Gastrocnemius medialis (tissue), 4 donors: Measurements from ENCODE around the gene AMT.

Source experiments
- POLR2A ChIP-seq, 2 donors: fragments of 450-650 bp; IDR thresholded peaks; one replicate each; pipeline ENCODE4 v1.6.1; 2017; ENCODE audit warnings: antibody characterized with exemption in 2 of 2, mild to moderate bottlenecking in 2 of 2, moderate library complexity in 2 of 2
- TF ChIP-seq, protein P1 (sequence below), 5 experiments: fragments of 450-650 bp in 3 of 5; fragments of 200-600 bp in 2 of 5; sonication (generic) in 2 of 5; IDR thresholded peaks in 4 of 5; conservative IDR thresholded peaks in 1 of 5; 1 replicate in 4 of 5; 2 replicates in 1 of 5; pipeline ENCODE4 v1.5.1; 2016 to 2019; ENCODE audit warnings: antibody characterized with exemption in 5 of 5, mild to moderate bottlenecking in 3 of 5, moderate library complexity in 3 of 5

GRCh38 chr3:49411535-49411967 is 10.7 kb downstream of the AMT start:
- TF ChIP-seq, protein P1, sequence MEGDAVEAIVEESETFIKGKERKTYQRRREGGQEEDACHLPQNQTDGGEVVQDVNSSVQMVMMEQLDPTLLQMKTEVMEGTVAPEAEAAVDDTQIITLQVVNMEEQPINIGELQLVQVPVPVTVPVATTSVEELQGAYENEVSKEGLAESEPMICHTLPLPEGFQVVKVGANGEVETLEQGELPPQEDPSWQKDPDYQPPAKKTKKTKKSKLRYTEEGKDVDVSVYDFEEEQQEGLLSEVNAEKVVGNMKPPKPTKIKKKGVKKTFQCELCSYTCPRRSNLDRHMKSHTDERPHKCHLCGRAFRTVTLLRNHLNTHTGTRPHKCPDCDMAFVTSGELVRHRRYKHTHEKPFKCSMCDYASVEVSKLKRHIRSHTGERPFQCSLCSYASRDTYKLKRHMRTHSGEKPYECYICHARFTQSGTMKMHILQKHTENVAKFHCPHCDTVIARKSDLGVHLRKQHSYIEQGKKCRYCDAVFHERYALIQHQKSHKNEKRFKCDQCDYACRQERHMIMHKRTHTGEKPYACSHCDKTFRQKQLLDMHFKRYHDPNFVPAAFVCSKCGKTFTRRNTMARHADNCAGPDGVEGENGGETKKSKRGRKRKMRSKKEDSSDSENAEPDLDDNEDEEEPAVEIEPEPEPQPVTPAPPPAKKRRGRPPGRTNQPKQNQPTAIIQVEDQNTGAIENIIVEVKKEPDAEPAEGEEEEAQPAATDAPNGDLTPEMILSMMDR (IDR thresholded peaks at IDR 0.05 in 4 of 5, conservative IDR thresholded peaks at IDR 0.05 in 1 of 5): peak in 3 of 5 experiments; percentile 10 to 33 (median 33)
- TF ChIP-seq POLR2A (IDR thresholded peaks at IDR 0.05): no peak
